GM18870 (cell line): ENCODE data around the gene KRT36.

Source experiments
- ATAC-seq: cut with Tn5 transposase; IDR thresholded peaks from one replicate; pipeline ENCODE4 v1.9.1; 2021; ENCODE audit warnings: moderate library complexity; ENCODE audit not compliant: unreplicated experiment

KRT36 gene

DNA sequence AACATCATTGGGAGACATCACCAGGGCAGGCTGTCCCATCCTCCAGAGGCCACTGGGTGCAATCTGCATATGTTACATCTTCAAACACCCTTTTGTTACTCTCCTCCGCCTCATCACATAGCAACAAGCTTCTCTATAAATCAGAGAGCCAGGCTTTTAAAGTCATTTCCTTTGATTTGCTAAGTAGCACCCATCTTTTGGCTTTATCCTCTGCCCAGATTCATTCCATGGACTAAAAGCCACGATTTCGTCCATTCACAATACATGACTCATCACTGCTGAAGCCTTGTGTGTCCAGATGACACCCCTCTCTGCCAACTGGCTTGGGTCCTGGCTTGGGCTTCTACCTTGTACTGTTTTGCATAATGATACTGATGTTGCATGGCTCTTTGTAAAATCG lies 47.0 kb downstream of the KRT36 start:
- no peak for ATAC-seq

DNA sequence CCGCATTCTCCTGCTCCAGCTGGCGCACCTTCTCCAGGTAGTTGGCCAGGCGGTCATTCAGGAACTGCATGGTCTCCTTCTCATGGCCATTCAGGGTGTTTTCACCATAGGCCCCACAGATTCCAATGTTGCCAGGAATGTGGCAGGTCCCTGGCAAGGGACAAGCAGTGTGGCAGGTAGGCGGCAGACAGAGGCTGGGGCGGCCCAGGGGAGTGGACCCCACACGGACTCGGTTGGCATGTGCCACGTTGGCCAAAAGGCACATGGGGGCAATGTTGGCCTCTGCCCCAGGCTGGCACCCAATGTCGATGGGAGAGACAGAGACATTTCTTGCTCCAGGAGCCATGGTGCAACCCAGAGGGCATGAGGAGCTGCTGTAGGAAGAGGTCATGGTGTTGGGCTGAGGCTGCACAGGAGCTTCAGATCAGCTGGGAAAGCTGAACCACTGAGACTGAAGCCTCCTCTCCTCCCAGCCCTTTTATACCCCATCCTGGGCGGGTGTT lies 49.1 kb downstream of the KRT36 start, which contains the start of gene KRT38:
TSS of gene KRT38 (minus strand) at position 453 of the 503 bp plus-strand sequence. CDS start at position 391, 62 bp downstream.
- ATAC-seq = no peak

DNA sequence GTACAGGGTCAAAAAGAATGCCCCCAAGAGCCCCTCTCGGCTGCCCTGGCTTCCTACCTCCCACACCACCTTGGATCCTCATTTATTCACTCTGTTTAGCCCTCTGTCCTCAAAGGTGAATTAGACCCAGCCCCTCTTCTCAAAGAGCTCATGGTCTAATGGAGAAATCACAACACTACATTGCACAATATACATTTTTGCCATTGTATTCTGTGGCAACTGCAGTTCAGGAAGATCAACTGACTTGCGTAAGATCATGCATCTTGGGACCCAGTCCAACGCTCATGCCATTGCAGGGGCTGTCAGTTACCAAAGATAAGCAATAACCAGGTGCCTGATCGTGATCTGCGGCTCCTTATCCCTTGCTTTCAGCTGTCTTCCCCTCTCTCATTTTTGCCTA lies 50.3 kb downstream of the KRT36 start:
- no peak for ATAC-seq

DNA sequence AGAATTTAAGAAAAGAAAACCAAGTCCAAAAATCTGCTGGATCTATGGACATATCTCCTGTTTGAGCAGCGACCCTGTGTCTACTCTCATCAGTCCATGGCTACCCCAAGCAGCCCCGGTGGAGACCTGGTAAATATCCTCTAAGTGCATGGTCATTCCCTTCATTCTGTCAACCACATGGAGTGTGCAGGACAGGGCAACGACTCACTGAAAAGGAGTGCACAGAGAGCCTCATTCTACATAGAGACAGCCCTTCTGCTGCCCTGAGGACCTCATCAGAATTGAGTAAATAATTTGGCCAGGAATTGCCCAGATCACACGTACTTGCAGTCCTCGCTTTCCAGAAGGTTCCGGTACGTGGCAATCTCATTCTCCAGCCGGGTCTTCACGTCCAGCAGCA lies 51.9 kb downstream of the KRT36 start:
- ATAC-seq = no peak

DNA sequence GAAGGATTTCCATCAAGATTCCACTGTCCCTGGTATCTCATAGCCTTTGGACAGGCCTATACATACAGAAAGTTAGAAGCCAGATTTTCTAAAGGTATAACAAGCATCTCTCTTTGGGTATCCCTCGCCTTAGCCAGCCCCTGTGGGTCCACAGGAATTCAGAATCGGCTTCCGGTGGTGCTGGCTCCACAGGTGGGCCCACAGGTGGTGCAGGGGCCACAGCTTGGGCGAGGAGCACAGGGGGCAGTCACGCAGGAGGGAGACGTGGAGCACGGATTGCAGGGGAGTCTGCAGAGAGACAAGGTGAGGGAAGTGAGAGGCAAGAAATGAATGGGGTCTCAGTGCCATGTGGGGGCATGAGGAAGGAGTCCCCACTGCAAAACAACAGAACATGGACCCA lies 52.5 kb downstream of the KRT36 start:
- no peak for ATAC-seq
